Transverse colon (tissue), 3 donors: ENCODE measurements around the gene RPS3.

ENCODE experiments used
- EP300 ChIP-seq: sonication (generic); formaldehyde crosslinking; IDR thresholded peaks from one replicate; pipeline ENCODE4 v1.6.1; 2017; ENCODE audit warnings: antibody characterized with exemption, low read depth
- POLR2A ChIP-seq: fragments of 450-650 bp; IDR thresholded peaks from one replicate; pipeline ENCODE4 v1.6.1; 2016; ENCODE audit warnings: antibody characterized with exemption, mild to moderate bottlenecking, moderate library complexity
- TF ChIP-seq, protein P1 (sequence below), 5 experiments: fragments of 200-600 bp in 3 of 5; fragments of 450-650 bp in 2 of 5; sonication (generic) in 3 of 5; IDR thresholded peaks; 1 replicate in 2 of 5; 2 replicates in 3 of 5; pipeline ENCODE4 v1.5.1; 2016 to 2017; ENCODE audit warnings: antibody characterized with exemption in 5 of 5, inconsistent platforms in 3 of 5, mild to moderate bottlenecking in 2 of 5, moderate library complexity in 1 of 5

DNA sequence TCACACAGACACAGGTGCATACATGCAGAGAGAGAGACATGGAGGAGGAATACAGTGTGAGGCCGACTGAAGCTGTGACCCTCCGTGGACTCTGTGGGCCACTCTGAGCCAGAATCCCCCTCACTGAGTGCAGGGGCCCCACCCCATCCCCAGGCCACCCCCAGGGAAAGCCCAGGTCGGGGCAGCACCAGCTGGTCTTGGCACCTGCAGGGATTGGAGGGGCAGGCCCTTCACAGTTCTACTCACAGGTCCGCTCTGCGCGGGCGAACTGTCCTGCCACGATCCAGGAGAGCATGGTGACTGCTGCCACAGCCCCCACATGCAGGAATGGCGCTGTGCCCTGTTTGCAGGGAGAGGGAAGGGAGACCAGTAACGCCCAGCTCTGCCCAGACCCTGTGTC, 50.0 kb downstream of the RPS3 start:
- TF ChIP-seq, protein P1, sequence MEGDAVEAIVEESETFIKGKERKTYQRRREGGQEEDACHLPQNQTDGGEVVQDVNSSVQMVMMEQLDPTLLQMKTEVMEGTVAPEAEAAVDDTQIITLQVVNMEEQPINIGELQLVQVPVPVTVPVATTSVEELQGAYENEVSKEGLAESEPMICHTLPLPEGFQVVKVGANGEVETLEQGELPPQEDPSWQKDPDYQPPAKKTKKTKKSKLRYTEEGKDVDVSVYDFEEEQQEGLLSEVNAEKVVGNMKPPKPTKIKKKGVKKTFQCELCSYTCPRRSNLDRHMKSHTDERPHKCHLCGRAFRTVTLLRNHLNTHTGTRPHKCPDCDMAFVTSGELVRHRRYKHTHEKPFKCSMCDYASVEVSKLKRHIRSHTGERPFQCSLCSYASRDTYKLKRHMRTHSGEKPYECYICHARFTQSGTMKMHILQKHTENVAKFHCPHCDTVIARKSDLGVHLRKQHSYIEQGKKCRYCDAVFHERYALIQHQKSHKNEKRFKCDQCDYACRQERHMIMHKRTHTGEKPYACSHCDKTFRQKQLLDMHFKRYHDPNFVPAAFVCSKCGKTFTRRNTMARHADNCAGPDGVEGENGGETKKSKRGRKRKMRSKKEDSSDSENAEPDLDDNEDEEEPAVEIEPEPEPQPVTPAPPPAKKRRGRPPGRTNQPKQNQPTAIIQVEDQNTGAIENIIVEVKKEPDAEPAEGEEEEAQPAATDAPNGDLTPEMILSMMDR (IDR thresholded peaks at IDR 0.05) = no peak
- TF ChIP-seq EP300 (no peak), POLR2A (no peak)
